ENCODE data around the gene DOC2A.
A peak's percentile ranks its signal among the peaks of the same experiment; 100 is the strongest.

The DOC2A gene

DNA sequence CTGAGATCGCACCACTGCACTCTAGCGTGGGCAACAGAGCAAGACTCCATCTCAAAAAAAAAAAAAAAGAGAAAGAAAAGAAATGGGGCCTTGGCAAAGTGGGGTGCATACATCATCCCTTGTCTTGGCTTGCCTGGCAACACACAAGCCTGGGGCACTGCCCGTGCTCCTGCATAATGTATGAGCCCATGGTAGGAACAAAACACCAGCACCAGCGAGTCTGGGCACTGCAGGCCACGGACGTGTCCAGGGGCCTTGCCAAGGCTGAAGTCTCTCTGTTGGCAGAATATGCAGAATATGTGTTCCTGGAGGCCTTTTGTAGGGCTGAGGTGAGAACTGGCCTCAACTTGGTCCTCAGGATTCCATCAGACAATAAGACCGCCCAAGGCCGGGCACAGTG lies 39.0 kb upstream of the DOC2A start:
- TF ChIP-seq, protein P1, sequence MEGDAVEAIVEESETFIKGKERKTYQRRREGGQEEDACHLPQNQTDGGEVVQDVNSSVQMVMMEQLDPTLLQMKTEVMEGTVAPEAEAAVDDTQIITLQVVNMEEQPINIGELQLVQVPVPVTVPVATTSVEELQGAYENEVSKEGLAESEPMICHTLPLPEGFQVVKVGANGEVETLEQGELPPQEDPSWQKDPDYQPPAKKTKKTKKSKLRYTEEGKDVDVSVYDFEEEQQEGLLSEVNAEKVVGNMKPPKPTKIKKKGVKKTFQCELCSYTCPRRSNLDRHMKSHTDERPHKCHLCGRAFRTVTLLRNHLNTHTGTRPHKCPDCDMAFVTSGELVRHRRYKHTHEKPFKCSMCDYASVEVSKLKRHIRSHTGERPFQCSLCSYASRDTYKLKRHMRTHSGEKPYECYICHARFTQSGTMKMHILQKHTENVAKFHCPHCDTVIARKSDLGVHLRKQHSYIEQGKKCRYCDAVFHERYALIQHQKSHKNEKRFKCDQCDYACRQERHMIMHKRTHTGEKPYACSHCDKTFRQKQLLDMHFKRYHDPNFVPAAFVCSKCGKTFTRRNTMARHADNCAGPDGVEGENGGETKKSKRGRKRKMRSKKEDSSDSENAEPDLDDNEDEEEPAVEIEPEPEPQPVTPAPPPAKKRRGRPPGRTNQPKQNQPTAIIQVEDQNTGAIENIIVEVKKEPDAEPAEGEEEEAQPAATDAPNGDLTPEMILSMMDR (IDR thresholded peaks at IDR 0.05) = no peak

DNA sequence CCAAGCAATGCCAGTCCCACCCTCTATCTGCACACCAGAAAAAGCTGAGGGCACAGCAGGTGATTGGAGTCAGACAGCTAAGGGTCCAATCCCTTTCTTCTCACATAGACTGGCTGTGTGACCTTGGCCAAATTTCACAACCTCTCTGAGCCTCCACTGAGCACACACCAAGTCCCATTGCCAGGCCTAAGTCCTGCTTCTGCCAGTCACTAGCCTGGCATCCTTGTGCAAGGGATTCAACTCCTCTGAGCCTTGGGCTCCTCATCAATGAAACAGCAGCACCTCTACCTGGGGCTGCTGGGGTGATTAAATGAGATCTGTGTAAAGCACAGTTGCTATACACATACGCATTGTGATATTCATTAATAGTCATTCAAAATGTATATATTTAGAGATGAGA lies 35.8 kb upstream of the DOC2A start:
- TF ChIP-seq, protein P1 (IDR thresholded peaks at IDR 0.05) = no peak

DNA sequence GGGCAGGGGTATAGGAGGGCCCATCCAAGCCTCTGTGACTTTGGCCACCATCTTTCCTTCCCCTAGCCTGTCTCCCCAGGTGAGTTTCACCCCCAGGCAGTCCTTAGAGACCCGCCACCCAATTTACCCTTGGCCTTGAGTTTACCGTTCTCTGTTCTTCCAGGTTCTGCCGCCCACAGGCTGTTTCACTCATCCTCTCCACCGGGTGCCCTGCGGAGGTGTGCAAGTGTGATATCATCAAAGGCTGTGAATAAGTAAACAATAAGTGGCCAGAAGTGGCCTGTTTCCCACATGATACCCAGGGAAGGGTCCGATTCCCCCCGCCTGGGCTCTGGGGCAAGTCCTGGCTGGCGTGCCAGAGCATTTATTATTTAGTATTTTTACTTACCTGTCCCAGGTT lies 35.4 kb upstream of the DOC2A start:
- TF ChIP-seq, protein P1 (IDR thresholded peaks at IDR 0.05) = no peak

DNA sequence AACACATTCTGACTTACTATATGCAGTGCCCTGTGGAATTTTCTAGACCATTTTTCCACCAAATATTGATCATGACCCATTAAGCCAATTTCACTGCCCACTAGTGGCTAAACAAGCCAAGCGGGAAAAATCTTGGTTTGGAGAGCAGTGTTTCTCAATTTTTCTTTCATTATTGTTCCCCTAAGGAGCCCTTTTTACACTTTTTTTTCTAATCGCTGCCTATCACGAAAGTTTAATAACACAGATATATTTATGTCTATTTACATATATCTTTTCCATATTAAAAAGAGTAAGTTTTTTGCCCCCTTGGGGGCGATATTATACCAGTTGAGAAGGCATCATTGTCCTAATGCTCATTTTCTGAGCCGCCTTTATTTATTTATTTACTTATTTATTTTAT lies 31.0 kb upstream of the DOC2A start:
- TF ChIP-seq, protein P1 (IDR thresholded peaks at IDR 0.05) = peak; percentile 42

DNA sequence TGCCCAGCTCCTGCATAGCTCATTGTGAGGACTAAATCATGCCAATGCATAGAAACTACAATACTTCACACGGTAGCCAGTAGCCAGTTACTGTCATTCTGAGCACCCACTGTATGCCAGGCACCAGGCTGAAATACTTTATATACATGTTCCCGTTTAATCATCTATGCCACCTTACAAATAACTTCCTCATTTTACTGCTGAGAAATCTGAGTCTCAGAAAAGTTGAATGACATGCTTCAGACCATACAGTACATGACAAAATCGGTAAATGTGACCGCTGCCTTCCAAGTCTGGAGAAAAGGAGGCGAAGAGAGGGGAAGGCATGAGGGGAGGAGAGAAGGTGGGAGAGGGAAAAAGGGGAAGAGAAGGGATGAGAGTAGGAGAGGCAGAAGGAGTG lies 29.4 kb upstream of the DOC2A start:
- TF ChIP-seq, protein P1 (IDR thresholded peaks at IDR 0.05) = no peak

DNA sequence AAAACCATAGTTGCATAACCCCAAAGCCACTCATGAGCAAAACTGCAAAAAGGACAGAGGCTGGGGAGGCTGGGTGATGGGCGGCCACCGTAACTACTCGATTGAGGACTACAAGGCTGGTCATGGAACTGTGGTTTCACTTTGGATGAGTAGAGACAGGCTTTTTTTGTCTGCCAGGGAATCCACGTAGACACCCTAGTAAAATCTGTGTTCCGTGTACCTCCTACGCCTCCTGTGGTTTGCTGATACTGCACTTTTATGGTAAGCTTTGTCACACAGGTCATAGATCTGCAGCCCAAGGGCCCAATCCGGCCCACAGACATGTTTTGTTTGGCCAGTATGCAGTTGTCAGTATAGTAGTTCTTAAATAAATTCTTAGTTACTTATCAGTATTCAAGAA lies 22.4 kb upstream of the DOC2A start:
- TF ChIP-seq, protein P1 (IDR thresholded peaks at IDR 0.05) = no peak

DNA sequence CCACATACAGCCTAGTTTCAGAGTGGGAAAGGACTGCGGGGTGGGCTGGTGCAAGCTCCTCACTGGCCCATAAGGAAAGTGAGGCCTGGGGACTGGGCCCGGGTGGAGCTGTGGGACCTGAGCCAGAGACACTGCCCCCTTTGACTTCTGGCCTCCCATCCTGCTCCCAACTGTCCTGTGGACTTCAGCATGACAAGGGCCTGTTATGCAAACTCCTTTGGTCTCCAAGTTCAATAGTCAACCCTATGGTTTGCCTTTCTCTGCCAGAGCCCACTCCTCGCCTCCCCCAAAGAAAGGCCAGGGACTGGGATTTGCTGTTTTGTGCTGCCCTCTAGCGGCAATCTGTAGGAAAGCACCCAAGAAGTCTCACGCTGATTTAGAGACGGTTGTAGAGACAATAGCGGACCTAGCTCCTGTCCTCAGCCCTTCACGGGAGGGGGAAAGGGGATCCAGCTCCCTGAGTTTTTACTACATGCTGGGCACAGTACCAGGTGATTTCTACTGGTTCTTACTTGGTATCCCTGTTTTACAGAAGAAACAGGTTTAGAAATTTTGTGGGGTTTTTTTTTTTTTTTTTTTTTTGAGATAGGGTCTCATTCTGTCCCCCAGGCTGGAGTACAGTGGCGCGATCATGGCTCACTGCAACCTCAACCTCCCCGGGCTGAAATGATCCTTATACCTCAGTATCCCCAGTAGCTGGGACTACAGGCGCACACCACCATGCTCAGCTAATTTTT lies 21.4 kb upstream of the DOC2A start:
- TF ChIP-seq, protein P1 (IDR thresholded peaks at IDR 0.05) = peak; percentile 88

DNA sequence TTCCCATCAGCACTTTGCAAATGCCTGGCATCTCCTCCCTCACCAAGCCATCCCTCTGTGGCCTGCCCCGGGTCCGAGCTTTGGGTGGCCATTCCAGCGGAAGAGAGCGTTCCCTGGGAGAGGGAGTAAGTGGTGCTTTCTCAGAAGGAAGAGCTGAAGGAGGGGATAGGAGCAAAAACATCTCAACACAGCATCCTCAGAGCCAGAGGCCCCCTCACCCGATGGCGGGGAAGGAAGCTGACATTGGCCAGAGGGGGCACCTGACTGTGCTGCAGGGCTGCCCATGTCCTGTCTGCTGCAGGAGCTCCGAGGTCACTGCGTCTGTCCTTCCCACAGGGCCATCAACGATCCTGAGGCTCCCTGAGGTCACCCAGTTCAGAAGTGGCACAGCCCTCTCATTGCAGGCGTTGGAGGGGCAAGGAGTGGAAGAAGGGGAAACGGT lies 20.7 kb upstream of the DOC2A start:
- TF ChIP-seq, protein P1 (IDR thresholded peaks at IDR 0.05) = no peak
